Small intestine (tissue), 7 donors: ENCODE data around the gene BLOC1S5. TPM values are rescaled to one million over a fixed set of nuclear protein-coding genes. Genes with fewer than 3 reads are reported as not detected.
"Not testable (repeated sequence)": the region's sequence is repeated elsewhere in the genome, so short reads cannot be mapped to it uniquely, and the experiment has no call there.

Source experiments
- DNase-seq, 2 donors: peaks; one replicate each; pipeline versions ENCODE4 v3.0.0 to v3.0.0-alpha.2; 2013
- FAIRE-seq: peaks from 2 replicates; lab custom pipeline; 2012; peaks lifted over from hg19 to GRCh38; lab: Jason Lieb, UNC
- H3K27ac ChIP-seq, 3 donors: one replicate each; pipeline ENCODE4 v1.5.1; 2013; ENCODE audit warnings: low read length in 2 of 3, mild to moderate bottlenecking in 2 of 3, control low read depth in 1 of 3, inconsistent platforms in 1 of 3, low read depth in 1 of 3, moderate library complexity in 1 of 3
- H3K27me3 ChIP-seq, 3 donors: one replicate each; pipeline ENCODE4 v1.6.1; 2013; ENCODE audit warnings: low read length in 3 of 3, inconsistent platforms in 1 of 3; ENCODE audit not compliant: control insufficient read depth in 3 of 3, insufficient read depth in 3 of 3
- H3K36me3 ChIP-seq, 3 donors: one replicate each; pipeline ENCODE4 v1.6.1; 2013; ENCODE audit warnings: low read length in 3 of 3, inconsistent platforms in 1 of 3, low read depth in 1 of 3, mild to moderate bottlenecking in 1 of 3, moderate library complexity in 1 of 3; ENCODE audit not compliant: control insufficient read depth in 3 of 3, insufficient read depth in 2 of 3
- H3K4me1 ChIP-seq, 3 donors: one replicate each; pipeline ENCODE4 v1.6.1; 2013; ENCODE audit warnings: low read length in 2 of 3, inconsistent platforms in 1 of 3, low read depth in 1 of 3, mild to moderate bottlenecking in 1 of 3, moderate library complexity in 1 of 3; ENCODE audit not compliant: control insufficient read depth in 3 of 3, insufficient read depth in 2 of 3
- H3K4me3 ChIP-seq, 3 donors: one replicate each; pipeline ENCODE4 v1.5.1; 2013; ENCODE audit warnings: low read length in 3 of 3, control low read depth in 1 of 3, inconsistent platforms in 1 of 3, low read depth in 1 of 3, mild to moderate bottlenecking in 1 of 3, moderate library complexity in 1 of 3
- H3K9me3 ChIP-seq, 2 donors: one replicate each; pipeline ENCODE4 v1.6.1; 2013; ENCODE audit warnings: low read depth in 1 of 2, low read length in 1 of 2; ENCODE audit not compliant: control insufficient read depth in 2 of 2, insufficient read depth in 1 of 2
- WGBS, 3 donors: extraction: QIAGEN DNeasy Blood & Tissue Kit; methylation state at CpG; one replicate each; pipeline ENCODE4 v1.1.7; 2013; 5-methylcytosine and 5-hydroxymethylcytosine counted together
- polyA plus RNA-seq, 4 donors: library from polyadenylated mRNA; stranded (reverse) in 3 of 4; unstranded in 1 of 4; fragments of 200-250 nt in 3 of 4; fragments of 120-200 nt in 1 of 4; gene quantifications; one replicate each; pipeline versions ENCODE4 v1.2.1 to v1.2.3, GENCODE V29; 2013
- donor health status: healthy with polysubstance abuse.
- donor health status: control.
- donor health status: control.
- donor health status: Bipolar disorder and iron deficiency.
- donor health status: healthy.

BLOC1S5 gene
- polyA plus RNA-seq, 4 donors: 3.2 to 14.2 (median 8.5) TPM

DNA sequence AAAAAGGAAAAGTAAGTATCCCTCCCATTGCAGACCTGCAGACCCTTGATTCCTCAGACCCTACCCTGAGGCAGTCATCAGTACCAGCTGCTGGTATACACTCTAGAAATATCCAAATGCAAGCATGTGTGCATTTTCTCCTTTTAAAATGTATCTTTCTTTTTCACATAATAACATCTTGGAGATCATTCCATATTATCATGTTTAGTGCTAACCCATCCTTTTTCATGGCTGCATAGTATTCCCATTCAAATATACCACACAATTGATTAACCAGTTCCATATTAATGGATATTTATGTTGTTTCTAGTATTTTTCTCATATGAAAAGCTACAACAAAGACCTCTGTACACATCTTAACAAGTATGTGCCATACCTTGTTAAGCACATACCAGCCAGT lies 70.8 kb downstream of the BLOC1S5 start:
- Histone ChIP-seq H3K4me1 (peaks cover 0 to 12% (median 2%) of the 10 kb centered on the region in 3 donors), H3K27me3 (no peaks in the 10 kb centered on the region), H3K9me3 (no peaks in the 10 kb centered on the region), H3K4me3 (no peak overlapping the region), H3K36me3 (no peaks in the 10 kb centered on the region), H3K27ac (no peak overlapping the region)
- no peak for FAIRE-seq
- no peak for DNase-seq

DNA sequence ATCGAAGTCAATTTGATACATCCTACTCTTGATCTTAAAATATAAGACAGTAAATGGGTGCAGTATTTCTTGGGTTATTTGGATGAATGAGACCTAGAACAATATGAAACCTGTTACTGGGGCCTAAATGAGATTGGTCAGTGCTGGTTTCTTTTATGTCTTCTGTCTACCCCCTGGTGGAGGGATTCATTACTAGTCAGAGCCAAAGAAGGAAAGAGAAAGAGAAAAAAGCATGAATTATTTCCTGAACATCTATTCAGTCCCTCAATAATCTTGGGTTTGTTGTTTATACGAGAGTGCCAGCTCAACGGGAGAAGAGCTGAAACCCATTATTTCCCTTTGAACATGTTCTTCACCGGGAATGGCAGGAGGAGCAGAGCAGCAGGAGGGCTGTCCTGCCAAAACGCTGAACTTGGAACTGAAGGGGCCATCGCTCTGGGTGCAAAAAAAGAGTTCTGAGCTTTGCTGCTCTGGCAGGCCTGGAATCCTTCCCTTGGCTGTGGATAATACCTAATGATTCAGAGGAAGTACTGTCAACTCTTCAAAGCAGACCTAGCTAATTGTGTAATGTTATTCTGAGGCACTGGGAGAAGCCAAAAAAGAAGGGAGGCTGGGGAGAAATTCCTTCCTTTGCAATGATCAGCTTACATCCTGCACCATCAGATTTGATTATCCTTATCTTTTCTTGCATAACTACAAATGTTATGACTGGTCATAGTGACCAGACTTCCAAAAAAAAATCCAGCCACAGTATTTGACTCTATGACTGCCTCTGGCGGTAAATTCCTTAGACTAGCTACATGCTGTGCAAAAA lies 72.0 kb downstream of the BLOC1S5 start:
- peak; percentile 51 to 57 for DNase-seq
- Histone ChIP-seq H3K4me1 (peaks cover 0 to 11% (median 2%) of the 10 kb centered on the region in 3 donors), H3K36me3 (no peaks in the 10 kb centered on the region), H3K27ac (peak overlapping the region in 1 of 3 donors; percentile 55), H3K27me3 (no peaks in the 10 kb centered on the region), H3K9me3 (no peaks in the 10 kb centered on the region), H3K4me3 (no peak overlapping the region)
- WGBS, 3 donors: 32 to 50% (median 40%) methylated on average over 7 of the region's 7 CpGs
- no peak for FAIRE-seq

DNA sequence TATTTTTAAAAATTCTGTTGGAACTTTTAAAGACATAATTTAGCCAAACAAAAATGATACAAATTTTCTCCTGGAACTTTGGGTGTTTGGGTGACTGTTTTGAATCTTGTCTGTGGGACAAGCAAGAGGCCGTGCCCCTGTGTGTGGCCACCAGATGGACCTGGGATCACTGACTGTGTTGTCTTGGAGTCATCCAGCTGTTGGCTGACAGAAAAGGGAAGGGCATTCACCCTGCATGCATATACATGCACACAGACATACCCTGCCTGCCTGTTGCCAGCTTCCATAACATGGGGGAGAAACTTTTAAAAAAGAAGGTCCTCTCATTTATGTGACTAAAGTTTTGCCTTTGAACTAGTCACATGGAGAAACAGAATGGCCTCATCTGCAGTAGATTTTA lies 72.7 kb downstream of the BLOC1S5 start:
- WGBS, 3 donors: 86 to 90% (median 88%) methylated on average over 1 of the region's 1 CpG
- Histone ChIP-seq H3K4me3 (no peak overlapping the region), H3K27ac (peak overlapping the region in 1 of 3 donors; percentile 42), H3K36me3 (no peaks in the 10 kb centered on the region), H3K4me1 (peaks cover 0 to 4% (median 0%) of the 10 kb centered on the region in 3 donors), H3K9me3 (no peaks in the 10 kb centered on the region), H3K27me3 (no peaks in the 10 kb centered on the region)
- FAIRE-seq (no peak), DNase-seq (no peak)

DNA sequence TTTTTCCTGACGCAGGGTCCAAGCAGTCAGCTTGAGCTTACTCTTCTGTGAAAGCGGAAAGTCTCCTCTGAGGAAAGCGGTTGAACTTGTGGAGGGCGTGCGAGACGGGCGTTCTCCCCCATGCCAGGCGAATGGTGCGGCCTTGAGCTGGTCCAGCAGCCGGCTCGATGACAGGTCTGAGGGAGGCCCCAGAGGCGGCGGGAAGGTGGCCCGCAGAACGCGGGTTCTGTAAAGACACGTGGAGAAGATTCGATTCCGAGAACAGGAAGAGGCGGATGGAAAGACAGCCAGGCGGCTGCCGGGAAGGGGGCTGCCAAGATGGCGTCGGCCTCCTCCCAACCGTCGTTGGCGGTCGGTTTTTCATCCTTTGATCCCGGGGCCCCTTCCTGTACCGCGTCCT lies 78.0 kb downstream of the BLOC1S5 start:
- Histone ChIP-seq H3K4me1 (no peaks in the 10 kb centered on the region), H3K36me3 (no peaks in the 10 kb centered on the region), H3K9me3 (peaks cover 0 to 2% of the 10 kb centered on the region in 2 donors), H3K4me3 (no peak overlapping the region), H3K27me3 (no peaks in the 10 kb centered on the region), H3K27ac (no peak overlapping the region)
- DNase-seq (no peak), FAIRE-seq (no peak)
- 92 to 96% (median 94%) methylated on average over 31 of the region's 31 CpGs for WGBS, 3 donors

DNA sequence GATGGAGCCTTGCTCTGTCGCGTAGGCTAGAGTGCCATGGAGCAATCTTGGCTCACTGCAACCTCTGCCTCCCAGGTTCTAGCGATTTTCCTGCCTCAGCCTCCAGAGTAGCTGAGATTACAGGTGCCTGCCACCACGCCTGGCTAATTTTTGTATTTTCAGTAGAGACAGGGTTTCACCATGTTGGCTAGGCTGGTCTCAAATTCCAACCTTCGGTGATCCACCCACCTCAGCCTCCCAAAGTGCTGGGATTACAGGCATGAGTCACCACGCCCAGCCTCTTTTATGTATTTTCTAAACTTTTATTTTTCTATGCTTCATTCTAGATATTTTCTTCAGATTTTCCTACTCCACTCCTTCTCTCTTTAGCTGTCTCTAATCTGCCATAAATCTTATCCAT lies 80.2 kb downstream of the BLOC1S5 start:
- H3K27ac ChIP-seq, H3K4me3 ChIP-seq, DNase-seq, H3K36me3 ChIP-seq, H3K4me1 ChIP-seq, H3K9me3 ChIP-seq, H3K27me3 ChIP-seq, FAIRE-seq: not testable (repeated sequence)
- WGBS, 3 donors: 69 to 82% (median 74%) methylated on average over 6 of the region's 6 CpGs

DNA sequence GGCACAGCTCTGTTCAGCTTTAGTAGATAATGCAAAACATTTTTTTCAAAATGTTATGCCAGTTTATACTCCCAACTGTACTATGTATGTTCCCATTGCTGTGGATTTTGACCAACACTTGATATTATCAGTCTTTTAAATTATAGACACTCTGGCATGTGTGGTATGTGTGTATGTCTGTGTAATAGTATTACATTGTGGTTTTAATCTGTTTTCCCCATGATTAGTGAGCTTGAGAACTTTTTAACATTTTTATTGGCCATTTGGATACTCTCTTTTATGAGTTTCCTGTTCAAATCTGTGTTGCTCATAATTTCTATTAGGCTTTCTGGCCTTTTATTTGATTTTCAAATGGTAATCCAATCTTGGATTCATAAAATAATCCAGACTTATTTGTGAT lies 84.4 kb downstream of the BLOC1S5 start:
- Histone ChIP-seq H3K9me3 (peaks cover 0 to 3% of the 10 kb centered on the region in 2 donors), H3K4me3 (no peak overlapping the region), H3K36me3 (no peaks in the 10 kb centered on the region), H3K4me1 (peaks cover 2 to 10% (median 3%) of the 10 kb centered on the region in 3 donors), H3K27ac (no peak overlapping the region), H3K27me3 (no peaks in the 10 kb centered on the region)
- DNase-seq (no peak), FAIRE-seq (no peak)

DNA sequence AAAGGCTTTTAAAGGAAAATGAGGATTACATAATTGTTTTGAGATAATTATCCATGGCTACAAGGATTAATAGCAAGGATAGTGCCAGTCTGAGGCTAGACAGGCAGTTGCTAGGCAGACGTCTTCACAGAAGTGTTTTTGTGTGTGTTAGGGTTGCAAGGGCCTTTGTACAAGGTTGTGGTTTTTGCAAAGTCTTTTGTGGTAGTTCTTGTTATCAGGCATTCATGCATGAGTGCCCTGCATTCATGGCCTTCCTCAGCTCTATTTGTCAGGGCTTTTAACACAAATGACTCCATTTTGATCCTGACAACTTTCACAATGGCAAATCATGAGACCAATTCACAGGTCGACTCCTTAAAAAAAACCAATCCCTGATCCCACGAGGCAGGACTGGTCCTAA lies 85.5 kb downstream of the BLOC1S5 start:
- DNase-seq: no peak
- no peak for FAIRE-seq
- Histone ChIP-seq H3K36me3 (no peaks in the 10 kb centered on the region), H3K9me3 (peaks cover 0 to 3% of the 10 kb centered on the region in 2 donors), H3K4me1 (peaks cover 2 to 15% (median 6%) of the 10 kb centered on the region in 3 donors), H3K4me3 (no peak overlapping the region), H3K27ac (no peak overlapping the region), H3K27me3 (no peaks in the 10 kb centered on the region)
- WGBS, 3 donors: 60 to 76% (median 75%) methylated on average over 3 of the region's 3 CpGs

DNA sequence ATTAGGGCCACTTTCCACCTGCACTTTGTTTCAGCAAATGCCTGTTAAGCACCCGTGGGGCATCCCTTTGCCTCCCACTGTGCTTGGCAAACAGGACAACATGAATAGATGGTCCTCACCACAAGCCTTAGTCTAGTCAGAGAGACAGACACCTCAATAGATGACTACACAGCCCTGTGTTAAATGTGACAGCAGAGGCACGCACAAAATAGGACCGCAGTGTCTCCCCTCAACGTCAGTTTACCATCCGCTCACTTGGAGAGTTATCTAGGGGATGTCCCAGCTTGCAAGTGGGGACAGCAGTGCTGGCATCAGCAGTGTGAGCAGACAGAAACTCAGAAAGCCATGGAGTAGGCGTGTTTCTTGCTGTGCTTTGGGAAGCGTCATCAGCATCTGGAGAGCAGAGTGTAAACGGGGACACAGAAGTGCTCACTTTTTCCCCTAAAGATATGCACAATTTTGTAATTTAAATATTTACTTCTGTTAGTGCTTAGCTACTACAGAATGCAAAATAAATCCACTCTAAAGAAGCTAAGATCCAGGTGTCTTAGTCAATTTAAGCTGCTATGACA lies 87.6 kb downstream of the BLOC1S5 start:
- FAIRE-seq: no peak
- WGBS, 3 donors: 83 to 89% (median 88%) methylated on average over 8 of the region's 8 CpGs
- DNase-seq: no peak
- peaks cover 2 to 15% (median 6%) of the 10 kb centered on the region in 3 donors for H3K4me1 ChIP-seq
- H3K36me3 ChIP-seq: no peaks in the 10 kb centered on the region
- H3K4me3 ChIP-seq: no peak overlapping the region
- H3K27me3 ChIP-seq: no peaks in the 10 kb centered on the region
- H3K27ac ChIP-seq: peak overlapping the region in 1 of 3 donors; percentile 80
- peaks cover 0 to 3% of the 10 kb centered on the region in 2 donors for H3K9me3 ChIP-seq
